Cardiac fibroblast (primary cell): ENCODE results near the gene TIFAB.

Experiments
- DNase-seq, 2 donors: peaks; one replicate each; pipeline versions ENCODE4 v3.0.0 to v3.0.0-alpha.2; 2010; ENCODE audit warnings: low read depth in 2 of 2
- H3K4me3 ChIP-seq, 2 donors: replicated peaks in 1 of 2; 1 replicate in 1 of 2; 2 replicates in 1 of 2; pipeline ENCODE4 v1.5.1; 2011; ENCODE audit warnings: low read depth in 2 of 2, low read length in 2 of 2, mild to moderate bottlenecking in 2 of 2, moderate library complexity in 1 of 2
- TF ChIP-seq, protein P1 (sequence below): IDR thresholded peaks from one replicate; pipeline ENCODE4 v1.5.1; 2011; ENCODE audit warnings: low read depth, mild to moderate bottlenecking, low read length, inconsistent platforms

TIFAB gene

DNA sequence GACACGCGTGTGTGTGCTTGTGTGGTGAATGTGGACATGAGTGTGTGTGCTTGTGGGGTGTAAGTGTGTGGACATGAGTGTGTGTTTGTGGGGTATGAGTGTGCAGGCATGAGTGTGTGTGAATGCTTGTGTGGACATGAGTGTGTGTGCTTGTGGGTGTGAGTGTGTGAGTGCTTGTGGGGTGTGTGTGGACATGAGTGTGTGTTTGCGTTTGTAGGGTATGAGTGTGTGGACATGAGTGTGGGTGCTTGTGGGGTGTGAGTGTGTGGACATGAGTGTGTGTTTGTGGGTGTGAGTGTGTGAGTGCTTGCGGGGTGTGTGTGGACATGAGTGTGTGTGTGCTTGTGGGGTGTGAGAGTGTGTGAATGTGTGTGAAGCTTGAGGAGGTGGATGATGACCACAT is 29.8 kb upstream of the TIFAB start:
- no peak overlapping the region for H3K4me3 ChIP-seq
- DNase-seq = no peak
- TF ChIP-seq, protein P1, sequence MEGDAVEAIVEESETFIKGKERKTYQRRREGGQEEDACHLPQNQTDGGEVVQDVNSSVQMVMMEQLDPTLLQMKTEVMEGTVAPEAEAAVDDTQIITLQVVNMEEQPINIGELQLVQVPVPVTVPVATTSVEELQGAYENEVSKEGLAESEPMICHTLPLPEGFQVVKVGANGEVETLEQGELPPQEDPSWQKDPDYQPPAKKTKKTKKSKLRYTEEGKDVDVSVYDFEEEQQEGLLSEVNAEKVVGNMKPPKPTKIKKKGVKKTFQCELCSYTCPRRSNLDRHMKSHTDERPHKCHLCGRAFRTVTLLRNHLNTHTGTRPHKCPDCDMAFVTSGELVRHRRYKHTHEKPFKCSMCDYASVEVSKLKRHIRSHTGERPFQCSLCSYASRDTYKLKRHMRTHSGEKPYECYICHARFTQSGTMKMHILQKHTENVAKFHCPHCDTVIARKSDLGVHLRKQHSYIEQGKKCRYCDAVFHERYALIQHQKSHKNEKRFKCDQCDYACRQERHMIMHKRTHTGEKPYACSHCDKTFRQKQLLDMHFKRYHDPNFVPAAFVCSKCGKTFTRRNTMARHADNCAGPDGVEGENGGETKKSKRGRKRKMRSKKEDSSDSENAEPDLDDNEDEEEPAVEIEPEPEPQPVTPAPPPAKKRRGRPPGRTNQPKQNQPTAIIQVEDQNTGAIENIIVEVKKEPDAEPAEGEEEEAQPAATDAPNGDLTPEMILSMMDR = no peak

DNA sequence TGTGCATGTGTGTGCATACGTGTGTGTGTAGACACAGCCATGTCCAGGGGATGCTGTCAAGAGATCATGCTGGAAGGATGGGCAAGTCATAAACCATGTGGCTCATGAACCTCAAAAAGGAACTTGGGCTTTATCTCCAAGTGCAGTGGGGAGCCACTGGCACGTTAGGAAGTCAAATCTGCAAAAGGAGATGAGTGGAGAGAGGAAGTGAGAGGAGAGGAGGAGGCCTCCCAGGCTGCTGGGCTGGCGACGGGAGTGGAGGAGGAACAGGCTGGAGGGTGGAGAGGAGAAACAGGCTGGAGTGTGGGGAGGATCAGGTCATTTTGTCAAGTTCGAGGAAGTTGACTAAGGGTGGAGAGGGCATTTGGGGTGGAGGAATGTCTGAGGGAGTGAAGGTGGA is 29.2 kb upstream of the TIFAB start:
- DNase-seq = no peak
- no peak overlapping the region for H3K4me3 ChIP-seq
- TF ChIP-seq, protein P1 = no peak

DNA sequence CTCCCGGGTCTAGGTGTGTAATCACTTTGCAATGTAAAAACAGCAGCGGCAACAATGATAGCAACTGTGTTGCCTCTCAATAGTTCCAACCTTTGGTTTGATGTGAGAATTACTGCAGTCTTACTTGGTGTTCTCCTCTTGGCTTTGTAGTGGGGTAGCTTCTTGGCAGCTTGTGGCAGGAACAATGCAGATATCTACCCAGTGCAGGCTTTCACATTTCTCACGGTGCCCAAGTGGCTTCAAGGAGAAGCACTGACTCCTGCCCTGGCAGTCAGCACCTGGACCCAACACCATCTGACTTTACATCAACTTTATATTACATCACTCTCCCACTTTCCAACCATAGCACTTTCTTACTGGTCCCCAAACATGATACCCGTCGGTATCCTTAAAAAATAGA is 28.4 kb upstream of the TIFAB start:
- H3K4me3 ChIP-seq = no peak overlapping the region
- no peak for DNase-seq
- TF ChIP-seq, protein P1 = no peak

DNA sequence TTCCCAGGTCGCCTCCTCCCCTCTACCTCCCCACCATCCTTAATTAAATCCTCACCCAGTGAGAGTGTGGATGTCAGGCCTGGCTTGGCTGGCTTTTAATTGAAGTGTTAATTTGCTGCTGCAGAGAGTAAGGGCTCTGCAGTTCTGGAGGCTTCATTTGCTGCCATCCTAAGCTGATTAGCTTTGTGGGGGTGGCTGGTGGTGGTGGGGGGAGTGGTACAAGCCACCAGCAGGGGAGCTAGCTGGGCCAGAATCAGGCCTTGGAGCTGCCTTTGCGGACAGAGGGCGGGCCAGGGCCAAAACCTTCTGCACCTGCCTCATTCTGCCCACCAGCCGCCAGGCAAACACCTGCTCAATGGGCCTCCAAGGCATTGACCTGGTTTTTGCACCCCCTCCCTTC is 26.8 kb upstream of the TIFAB start:
- no peak for DNase-seq
- TF ChIP-seq, protein P1 = no peak
- no peak overlapping the region for H3K4me3 ChIP-seq

DNA sequence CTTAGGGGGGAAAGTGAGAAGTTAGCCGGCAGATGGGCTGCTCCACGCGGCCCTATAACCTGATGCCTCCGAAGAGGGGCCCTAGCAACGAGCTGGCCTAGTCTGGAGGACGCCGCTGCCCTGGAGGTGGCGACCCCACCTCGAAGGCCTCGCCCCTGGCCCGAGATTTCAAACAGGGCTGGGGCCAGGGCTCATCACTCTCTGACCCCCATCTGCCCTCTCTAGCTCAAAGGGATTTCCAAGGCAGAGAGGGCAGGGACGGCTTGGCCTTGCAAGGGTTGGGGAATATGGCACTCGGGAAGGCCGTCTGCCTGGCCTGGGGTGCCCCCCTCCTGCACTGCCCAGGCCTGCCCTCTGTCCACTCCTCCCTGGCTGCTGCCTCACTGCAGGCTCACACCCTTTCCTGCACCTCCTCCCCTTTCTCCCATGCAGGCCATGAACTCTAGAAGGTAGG is 25.5 kb upstream of the TIFAB start:
- no peak overlapping the region for H3K4me3 ChIP-seq
- TF ChIP-seq, protein P1 = no peak
- no peak for DNase-seq

DNA sequence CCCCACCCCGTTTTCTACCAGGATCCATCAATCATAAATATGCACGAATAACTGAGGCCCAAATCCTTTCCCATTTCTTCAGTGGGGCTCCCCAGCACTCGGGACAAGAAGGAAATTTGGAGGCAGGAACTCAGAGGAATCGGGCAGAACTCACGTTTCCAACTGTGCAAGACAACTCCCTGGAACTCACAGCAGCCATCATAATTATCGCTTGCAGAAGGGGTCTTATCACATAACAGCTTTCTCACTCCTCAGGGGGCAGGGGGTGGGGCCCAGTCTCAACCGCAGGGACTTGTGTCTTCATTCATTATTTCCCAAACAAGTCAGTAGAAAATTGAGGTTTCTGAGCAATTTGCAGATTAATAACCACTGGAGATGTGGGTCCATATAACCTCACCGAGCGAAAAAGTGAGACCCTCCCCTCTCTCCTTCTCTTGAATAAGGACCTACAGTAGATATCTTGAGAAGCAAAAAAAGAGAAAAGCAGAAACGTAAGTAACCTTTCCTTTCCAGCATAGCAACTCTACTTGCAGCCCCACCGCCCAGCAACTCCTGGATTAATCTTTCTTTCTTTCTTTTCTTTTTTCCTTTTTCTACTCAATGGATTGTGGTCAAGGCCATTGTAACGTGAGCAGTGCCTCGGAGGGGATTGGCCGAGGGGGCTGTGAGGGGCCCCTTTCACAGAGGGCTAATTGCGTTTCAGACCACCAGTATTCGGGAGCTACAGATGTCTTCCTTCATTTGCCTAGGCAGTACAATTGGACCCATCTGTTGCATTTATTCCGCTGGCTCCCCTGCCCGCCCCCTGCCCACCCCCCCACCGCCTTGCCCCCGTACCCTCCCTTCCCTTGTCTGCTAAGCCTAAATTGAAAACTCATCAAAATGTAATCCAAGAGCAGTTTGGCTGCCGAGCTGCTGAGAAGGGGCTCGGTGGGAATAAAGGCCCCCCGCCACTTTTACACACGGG is 24.7 kb upstream of the TIFAB start:
- DNase-seq = no peak
- no peak overlapping the region for H3K4me3 ChIP-seq
- TF ChIP-seq, protein P1 = no peak
